ENCODE results near the gene DLGAP3.
"Not testable (repeated sequence)": the region's sequence is repeated elsewhere in the genome, so short reads cannot be mapped to it uniquely, and the experiment has no call there.

- not testable (repeated sequence) for TF ChIP-seq POLR2A (IDR thresholded peaks at IDR 0.05; ENCODE audit: low read length); ESRRA (IDR thresholded peaks at IDR 0.05; ENCODE audit: borderline replicate concordance, low read length); EP300 (IDR thresholded peaks at IDR 0.05); CTCF (IDR thresholded peaks at IDR 0.05); FOSB (CRISPR knock-in tag; IDR thresholded peaks at IDR 0.05); KDM1A (IDR thresholded peaks at IDR 0.05; ENCODE audit: low read depth); MYC (IDR thresholded peaks at IDR 0.05; ENCODE audit: borderline replicate concordance, low read length); MAFK (IDR thresholded peaks at IDR 0.05; ENCODE audit: partially characterized antibody)
- TF ChIP-seq, protein P1, sequence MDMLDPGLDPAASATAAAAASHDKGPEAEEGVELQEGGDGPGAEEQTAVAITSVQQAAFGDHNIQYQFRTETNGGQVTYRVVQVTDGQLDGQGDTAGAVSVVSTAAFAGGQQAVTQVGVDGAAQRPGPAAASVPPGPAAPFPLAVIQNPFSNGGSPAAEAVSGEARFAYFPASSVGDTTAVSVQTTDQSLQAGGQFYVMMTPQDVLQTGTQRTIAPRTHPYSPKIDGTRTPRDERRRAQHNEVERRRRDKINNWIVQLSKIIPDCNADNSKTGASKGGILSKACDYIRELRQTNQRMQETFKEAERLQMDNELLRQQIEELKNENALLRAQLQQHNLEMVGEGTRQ (IDR thresholded peaks at IDR 0.05): not testable (repeated sequence)
- TF ChIP-seq, protein P2, sequence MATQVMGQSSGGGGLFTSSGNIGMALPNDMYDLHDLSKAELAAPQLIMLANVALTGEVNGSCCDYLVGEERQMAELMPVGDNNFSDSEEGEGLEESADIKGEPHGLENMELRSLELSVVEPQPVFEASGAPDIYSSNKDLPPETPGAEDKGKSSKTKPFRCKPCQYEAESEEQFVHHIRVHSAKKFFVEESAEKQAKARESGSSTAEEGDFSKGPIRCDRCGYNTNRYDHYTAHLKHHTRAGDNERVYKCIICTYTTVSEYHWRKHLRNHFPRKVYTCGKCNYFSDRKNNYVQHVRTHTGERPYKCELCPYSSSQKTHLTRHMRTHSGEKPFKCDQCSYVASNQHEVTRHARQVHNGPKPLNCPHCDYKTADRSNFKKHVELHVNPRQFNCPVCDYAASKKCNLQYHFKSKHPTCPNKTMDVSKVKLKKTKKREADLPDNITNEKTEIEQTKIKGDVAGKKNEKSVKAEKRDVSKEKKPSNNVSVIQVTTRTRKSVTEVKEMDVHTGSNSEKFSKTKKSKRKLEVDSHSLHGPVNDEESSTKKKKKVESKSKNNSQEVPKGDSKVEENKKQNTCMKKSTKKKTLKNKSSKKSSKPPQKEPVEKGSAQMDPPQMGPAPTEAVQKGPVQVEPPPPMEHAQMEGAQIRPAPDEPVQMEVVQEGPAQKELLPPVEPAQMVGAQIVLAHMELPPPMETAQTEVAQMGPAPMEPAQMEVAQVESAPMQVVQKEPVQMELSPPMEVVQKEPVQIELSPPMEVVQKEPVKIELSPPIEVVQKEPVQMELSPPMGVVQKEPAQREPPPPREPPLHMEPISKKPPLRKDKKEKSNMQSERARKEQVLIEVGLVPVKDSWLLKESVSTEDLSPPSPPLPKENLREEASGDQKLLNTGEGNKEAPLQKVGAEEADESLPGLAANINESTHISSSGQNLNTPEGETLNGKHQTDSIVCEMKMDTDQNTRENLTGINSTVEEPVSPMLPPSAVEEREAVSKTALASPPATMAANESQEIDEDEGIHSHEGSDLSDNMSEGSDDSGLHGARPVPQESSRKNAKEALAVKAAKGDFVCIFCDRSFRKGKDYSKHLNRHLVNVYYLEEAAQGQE (IDR thresholded peaks at IDR 0.05): not testable (repeated sequence)
Measured at GRCh38 chr1:34967672-34968071, 38.2 kb upstream of the DLGAP3 start.

Data from A549 (cell line).